ENCODE results near the gene VANGL2. TPM values are rescaled to one million over a fixed set of nuclear protein-coding genes. Genes with fewer than 3 reads are reported as not detected.

The VANGL2 gene
- total and polyA plus RNA-seq, 9 of the 15 experiments (the other 6 are each of a cell fraction or from before 2014, with no cell fraction given), result 0.28 to 4.0 (median 0.98) TPM

DNA sequence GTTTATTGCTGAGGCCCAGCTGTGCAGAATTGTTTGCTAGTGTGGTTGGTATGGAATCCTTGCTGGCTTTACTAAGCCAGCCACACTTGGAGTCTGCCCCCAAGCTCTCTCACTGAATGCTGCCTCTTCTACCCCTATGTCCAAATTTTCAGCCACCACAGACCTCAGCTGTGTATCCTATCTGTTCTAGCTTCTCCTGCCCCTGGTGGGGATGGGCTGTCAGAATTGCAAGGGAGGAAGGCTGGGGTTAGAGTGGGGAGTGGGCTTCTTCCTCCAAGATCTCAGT, 29.1 kb upstream of the VANGL2 start:
- Histone ChIP-seq H3K36me3 (ENCODE audit: control insufficient read depth, insufficient read depth, low read length) (no peaks in the 10 kb centered on the region), H2AFZ (ENCODE audit: low read depth, low read length) (no peak overlapping the region), H4K20me1 (replicated peaks; ENCODE audit: control insufficient read depth, insufficient read depth, low read length) (no peaks in the 10 kb centered on the region; the same call in 1 of the 2 replicates), H3K27ac (ENCODE audit: extremely low read depth, low read depth, low read length) (no peak overlapping the region), H3K4me2 (ENCODE audit: insufficient read depth, low read length) (no peak overlapping the region), H3K79me2 (ENCODE audit: control insufficient read depth, insufficient read depth, low read length) (no peaks in the 10 kb centered on the region), H3K9me3 (replicated peaks; ENCODE audit: control insufficient read depth, insufficient read depth, low read depth, low read length) (no peaks in the 10 kb centered on the region), H3K9me1 (ENCODE audit: control insufficient read depth, insufficient read depth, low read length) (no peaks in the 10 kb centered on the region), H3K9ac (ENCODE audit: insufficient read depth in 1 of 2, low read depth in 2 of 2, low read length in 2 of 2) (no peak overlapping the region; a peak in 1 of 4 replicates), H3K27me3 (ENCODE audit: control insufficient read depth in 2 of 2, insufficient read depth in 2 of 2, low read length in 2 of 2) (no peaks in the 10 kb centered on the region; a peak in 1 of 5 replicates), H3K4me3 (no peak overlapping the region), H3K4me1 (replicated peaks in 1 of 2; ENCODE audit: control insufficient read depth in 2 of 2, insufficient read depth in 2 of 2, low read length in 2 of 2) (peaks cover 38 to 42% of the 10 kb centered on the region in 2 experiments)
- intact Hi-C loops (cut with micrococcal nuclease), result no loop called here
- TF ChIP-seq ZNF197 (CRISPR knock-in tag; IDR thresholded peaks at IDR 0.05; ENCODE audit: low read depth), result no peak
- no peak for TF ChIP-seq NCOA4 (IDR thresholded peaks at IDR 0.05; ENCODE audit: partially characterized antibody)
- TF ChIP-seq, protein P1, sequence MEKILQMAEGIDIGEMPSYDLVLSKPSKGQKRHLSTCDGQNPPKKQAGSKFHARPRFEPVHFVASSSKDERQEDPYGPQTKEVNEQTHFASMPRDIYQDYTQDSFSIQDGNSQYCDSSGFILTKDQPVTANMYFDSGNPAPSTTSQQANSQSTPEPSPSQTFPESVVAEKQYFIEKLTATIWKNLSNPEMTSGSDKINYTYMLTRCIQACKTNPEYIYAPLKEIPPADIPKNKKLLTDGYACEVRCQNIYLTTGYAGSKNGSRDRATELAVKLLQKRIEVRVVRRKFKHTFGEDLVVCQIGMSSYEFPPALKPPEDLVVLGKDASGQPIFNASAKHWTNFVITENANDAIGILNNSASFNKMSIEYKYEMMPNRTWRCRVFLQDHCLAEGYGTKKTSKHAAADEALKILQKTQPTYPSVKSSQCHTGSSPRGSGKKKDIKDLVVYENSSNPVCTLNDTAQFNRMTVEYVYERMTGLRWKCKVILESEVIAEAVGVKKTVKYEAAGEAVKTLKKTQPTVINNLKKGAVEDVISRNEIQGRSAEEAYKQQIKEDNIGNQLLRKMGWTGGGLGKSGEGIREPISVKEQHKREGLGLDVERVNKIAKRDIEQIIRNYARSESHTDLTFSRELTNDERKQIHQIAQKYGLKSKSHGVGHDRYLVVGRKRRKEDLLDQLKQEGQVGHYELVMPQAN (IDR thresholded peaks at IDR 0.05; ENCODE audit: borderline replicate concordance), result no peak
- TF ChIP-seq BRF1 (IDR thresholded peaks at IDR 0.05; ENCODE audit: borderline replicate concordance, extremely low read depth, insufficient read length), result no peak
- TF ChIP-seq PCBP2 (IDR thresholded peaks at IDR 0.05; ENCODE audit: low read depth, low read length, poor library complexity, severe bottlenecking), result no peak
- TF ChIP-seq SLC30A9 (CRISPR knock-in tag; IDR thresholded peaks at IDR 0.05), result no peak
- TF ChIP-seq, protein P2, sequence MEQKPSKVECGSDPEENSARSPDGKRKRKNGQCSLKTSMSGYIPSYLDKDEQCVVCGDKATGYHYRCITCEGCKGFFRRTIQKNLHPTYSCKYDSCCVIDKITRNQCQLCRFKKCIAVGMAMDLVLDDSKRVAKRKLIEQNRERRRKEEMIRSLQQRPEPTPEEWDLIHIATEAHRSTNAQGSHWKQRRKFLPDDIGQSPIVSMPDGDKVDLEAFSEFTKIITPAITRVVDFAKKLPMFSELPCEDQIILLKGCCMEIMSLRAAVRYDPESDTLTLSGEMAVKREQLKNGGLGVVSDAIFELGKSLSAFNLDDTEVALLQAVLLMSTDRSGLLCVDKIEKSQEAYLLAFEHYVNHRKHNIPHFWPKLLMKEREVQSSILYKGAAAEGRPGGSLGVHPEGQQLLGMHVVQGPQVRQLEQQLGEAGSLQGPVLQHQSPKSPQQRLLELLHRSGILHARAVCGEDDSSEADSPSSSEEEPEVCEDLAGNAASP (IDR thresholded peaks at IDR 0.05), result no peak
- TF ChIP-seq PHB2 (IDR thresholded peaks at IDR 0.05; ENCODE audit: low read depth), result no peak
- DNase-seq (ENCODE audit: extremely low read depth in 1 of 4, low spot score in 3 of 4) (no peak), ATAC-seq (no peak), FAIRE-seq (no peak)
- CTCF ChIA-PET (ENCODE audit: low intra/inter-chr PET ratio), result no interaction called here
- POLR2A ChIA-PET, result interaction anchor here (1.1 to 1.5 kb wide), 2 partner anchors 8 to 14 kb away, joined by 4 read pairs; no protein-coding TSS in a partner anchor
- no TSS peak for BruUV-seq (replicated peaks)
- in situ Hi-C loops (cut with MboI), result loop anchor here (10.0 kb wide), 1 partner anchor 266 kb away; no protein-coding TSS in a partner anchor

All from K562 (cell line).